ENCODE data around the gene MRTFA. TPM values are rescaled to one million over a fixed set of nuclear protein-coding genes. Genes with fewer than 3 reads are reported as not detected.
"Not testable (repeated sequence)": the region's sequence is repeated elsewhere in the genome, so short reads cannot be mapped to it uniquely, and the experiment has no call there.

The MRTFA gene
- total and polyA plus RNA-seq, 8 donors, result 13.6 to 35.3 (median 24.1) TPM

GRCh38 chr22:40659166-40659565 lies 22.6 kb upstream of the MRTFA start:
- no peak for FAIRE-seq
- intact Hi-C loops (cut with DNase I), result no loop called here
- no peak for ATAC-seq
- TF ChIP-seq CTCF (IDR thresholded peaks at IDR 0.05), result no peak
- no peaks in the 10 kb centered on the region for H3K27me3 ChIP-seq
- no peak overlapping the region for H3K27ac ChIP-seq
- no peaks in the 10 kb centered on the region for H3K36me3 ChIP-seq
- H3K9me3 ChIP-seq, result no peaks in the 10 kb centered on the region
- H3K4me1 ChIP-seq, result peaks cover 0 to 4% (median 0%) of the 10 kb centered on the region in 3 donors
- WGBS, 2 donors, result 71 to 74% methylated on average over 6 of the region's 6 CpGs
- H3K4me3 ChIP-seq, result no peak overlapping the region
- no peak for DNase-seq

- H3K9me3 ChIP-seq; H3K27me3 ChIP-seq; DNase-seq; ATAC-seq; H3K27ac ChIP-seq; H3K4me3 ChIP-seq; H3K4me1 ChIP-seq; intact Hi-C loops (cut with DNase I); H3K36me3 ChIP-seq; FAIRE-seq: not testable (repeated sequence)
- 92 to 94% methylated on average over 10 of the region's 10 CpGs for WGBS, 2 donors
These were observed 20.1 kb upstream of the MRTFA start for GRCh38 chr22:40656651-40657050.

- H3K27me3 ChIP-seq; FAIRE-seq; H3K27ac ChIP-seq; DNase-seq; ATAC-seq; H3K4me3 ChIP-seq; H3K36me3 ChIP-seq; intact Hi-C loops (cut with DNase I); H3K4me1 ChIP-seq; H3K9me3 ChIP-seq: not testable (repeated sequence)
- 91 to 94% methylated on average over 3 of the region's 3 CpGs for WGBS, 2 donors
These were observed 19.4 kb upstream of the MRTFA start for GRCh38 chr22:40655941-40656340.

- intact Hi-C loops (cut with DNase I), result no loop called here
- Histone ChIP-seq H3K4me1 (peaks cover 0 to 7% (median 5%) of the 10 kb centered on the region in 3 donors), H3K27me3 (no peaks in the 10 kb centered on the region), H3K9me3 (no peaks in the 10 kb centered on the region), H3K4me3 (no peak overlapping the region), H3K36me3 (no peaks in the 10 kb centered on the region), H3K27ac (peak overlapping the region in 2 of 4 donors; percentile 46 to 53)
- no peak for TF ChIP-seq CTCF (IDR thresholded peaks at IDR 0.05)
- no peak for FAIRE-seq
- 27 to 32% methylated on average over 11 of the region's 11 CpGs for WGBS, 2 donors
- DNase-seq, result peak in 4 of 6 donors; percentile 39 to 51 (median 42)
- ATAC-seq, result peak in 3 of 4 donors; percentile 67 to 68 (median 67)
These were observed 18.1 kb upstream of the MRTFA start for GRCh38 chr22:40654522-40655167.

GRCh38 chr22:40653361-40653760 lies 16.8 kb upstream of the MRTFA start:
- WGBS, 2 donors, result 91 to 95% methylated on average over 9 of the region's 9 CpGs
- ATAC-seq, result no peak

More at GRCh38 chr22:40653361-40653760, 16.8 kb upstream of the MRTFA start:
- DNase-seq (no peak), FAIRE-seq (no peak)
- no peaks in the 10 kb centered on the region for H3K36me3 ChIP-seq
- peaks cover 0 to 7% (median 5%) of the 10 kb centered on the region in 3 donors for H3K4me1 ChIP-seq
- no peaks in the 10 kb centered on the region for H3K27me3 ChIP-seq
- H3K4me3 ChIP-seq, result no peak overlapping the region
- intact Hi-C loops (cut with DNase I), result no loop called here
- H3K27ac ChIP-seq, result peak overlapping the region in 1 of 4 donors; percentile 95
- H3K9me3 ChIP-seq, result no peaks in the 10 kb centered on the region
- no peak for TF ChIP-seq CTCF (IDR thresholded peaks at IDR 0.05)
